HG03558 (cell line): ENCODE data around the gene MAP2K1.
"Not testable (repeated sequence)": the region's sequence is repeated elsewhere in the genome, so short reads cannot be mapped to it uniquely, and the experiment has no call there.

Experiments
- ATAC-seq: cut with Tn5 transposase; IDR thresholded peaks from one replicate; pipeline ENCODE4 v1.9.1; 2021; ENCODE audit warnings: moderate number of reproducible peaks; ENCODE audit not compliant: unreplicated experiment; ENCODE audit errors: extremely low read depth

The MAP2K1 gene

DNA sequence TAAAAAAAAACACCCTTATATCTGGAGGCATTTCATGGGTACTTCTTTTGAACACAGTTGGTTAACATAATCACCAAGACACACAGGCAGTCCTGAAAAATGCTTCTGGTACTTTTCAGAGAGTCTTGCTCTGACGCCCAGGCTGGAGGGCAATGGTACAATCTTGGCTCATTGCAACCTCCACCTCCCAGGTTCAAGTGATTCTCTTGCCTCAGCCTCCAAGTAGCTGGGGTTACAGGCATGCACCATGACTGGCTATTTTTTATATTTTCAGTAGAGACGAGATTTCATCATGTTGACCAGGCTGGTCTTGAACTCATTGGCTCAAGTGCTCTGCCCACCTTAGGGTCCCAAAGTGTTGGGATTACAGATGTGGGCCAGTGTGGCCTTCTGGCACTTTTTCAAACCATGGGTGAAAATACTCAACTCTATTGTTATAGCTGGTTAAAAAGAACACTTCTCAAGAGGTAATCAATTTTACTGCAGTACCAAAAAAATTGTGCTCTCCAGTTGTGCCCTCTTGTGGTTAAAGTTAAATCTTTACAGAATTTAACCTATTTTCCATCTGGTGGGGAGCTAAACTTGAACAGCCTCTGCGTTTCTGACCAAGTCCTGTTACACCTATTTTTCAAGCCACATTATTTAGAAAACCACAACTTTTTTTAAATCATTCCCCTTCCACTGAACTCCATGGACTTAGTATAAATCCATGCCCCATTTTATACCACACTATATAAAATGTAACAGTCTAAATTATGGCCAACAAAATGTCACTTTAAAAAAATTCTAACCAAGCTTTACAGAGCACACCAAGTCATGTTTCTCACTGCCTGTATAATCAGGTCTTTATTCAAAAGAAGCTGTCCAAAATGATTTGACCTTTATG is 112.0 kb downstream of the MAP2K1 start:
- no peak for ATAC-seq

DNA sequence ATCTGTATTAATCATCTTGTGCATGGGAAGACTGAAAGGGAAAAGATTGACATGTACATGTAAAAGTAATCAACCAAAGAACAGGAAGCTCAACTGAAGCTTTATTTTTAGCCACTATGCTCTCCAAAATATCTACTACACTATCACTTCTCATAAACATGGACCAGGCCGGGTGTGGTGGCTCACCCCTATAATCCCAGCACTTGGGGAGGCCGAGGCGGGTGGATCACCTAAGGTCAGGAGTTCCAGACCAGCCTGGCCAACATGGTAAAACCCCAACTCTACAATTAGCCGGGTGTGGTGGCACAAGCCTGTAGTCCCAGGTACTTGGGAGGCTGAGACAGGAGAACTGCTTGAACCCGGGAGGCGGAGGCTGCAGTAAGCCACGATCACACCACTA is 113.6 kb downstream of the MAP2K1 start:
- not testable (repeated sequence) for ATAC-seq

DNA sequence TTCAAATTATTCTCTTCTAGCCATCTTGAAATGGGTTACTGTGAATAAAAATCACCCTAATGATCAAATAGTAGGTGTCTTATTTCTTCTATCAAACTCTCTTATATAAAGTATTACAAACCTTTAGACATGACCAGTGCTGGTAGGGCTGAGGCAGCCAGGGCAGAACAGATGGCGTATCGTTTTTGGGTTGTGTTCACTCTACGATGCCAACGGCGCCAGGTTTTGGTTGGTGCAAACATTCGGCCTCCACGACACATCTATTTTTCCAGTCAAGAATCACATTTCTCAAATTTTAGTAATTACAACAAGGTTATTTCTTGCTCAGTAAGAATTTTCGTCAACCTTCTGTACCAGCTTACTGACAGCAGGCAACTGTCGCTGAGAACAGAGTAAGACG is 115.8 kb downstream of the MAP2K1 start:
- ATAC-seq = no peak

DNA sequence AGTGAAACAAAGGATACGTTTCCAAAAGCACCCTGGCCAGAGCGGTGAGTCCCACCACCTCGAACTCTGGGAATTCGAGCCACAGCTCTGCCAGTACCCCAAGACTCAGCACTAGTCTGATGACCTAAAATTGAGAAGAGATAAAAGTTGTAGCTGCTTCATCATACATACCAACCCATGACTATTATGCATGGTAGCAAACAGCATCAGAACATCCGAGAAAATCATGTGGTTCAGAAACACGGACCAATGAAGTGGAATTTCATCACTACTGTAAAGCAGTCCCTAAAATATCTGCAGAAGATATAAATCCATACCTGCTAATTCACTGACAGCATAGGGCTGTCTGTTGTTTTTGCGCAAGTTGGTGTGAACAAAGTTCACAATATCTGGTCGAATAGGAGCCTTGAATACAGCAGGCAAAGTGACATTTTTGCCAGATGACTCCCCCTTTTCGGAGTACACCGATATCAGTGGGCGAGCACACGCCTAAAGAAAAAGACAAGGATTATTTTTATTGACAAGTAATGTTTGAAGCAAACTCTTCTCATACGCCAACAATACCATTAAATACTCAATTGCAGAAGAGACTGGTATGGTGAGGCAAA is 116.4 kb downstream of the MAP2K1 start:
- ATAC-seq = not testable (repeated sequence)

DNA sequence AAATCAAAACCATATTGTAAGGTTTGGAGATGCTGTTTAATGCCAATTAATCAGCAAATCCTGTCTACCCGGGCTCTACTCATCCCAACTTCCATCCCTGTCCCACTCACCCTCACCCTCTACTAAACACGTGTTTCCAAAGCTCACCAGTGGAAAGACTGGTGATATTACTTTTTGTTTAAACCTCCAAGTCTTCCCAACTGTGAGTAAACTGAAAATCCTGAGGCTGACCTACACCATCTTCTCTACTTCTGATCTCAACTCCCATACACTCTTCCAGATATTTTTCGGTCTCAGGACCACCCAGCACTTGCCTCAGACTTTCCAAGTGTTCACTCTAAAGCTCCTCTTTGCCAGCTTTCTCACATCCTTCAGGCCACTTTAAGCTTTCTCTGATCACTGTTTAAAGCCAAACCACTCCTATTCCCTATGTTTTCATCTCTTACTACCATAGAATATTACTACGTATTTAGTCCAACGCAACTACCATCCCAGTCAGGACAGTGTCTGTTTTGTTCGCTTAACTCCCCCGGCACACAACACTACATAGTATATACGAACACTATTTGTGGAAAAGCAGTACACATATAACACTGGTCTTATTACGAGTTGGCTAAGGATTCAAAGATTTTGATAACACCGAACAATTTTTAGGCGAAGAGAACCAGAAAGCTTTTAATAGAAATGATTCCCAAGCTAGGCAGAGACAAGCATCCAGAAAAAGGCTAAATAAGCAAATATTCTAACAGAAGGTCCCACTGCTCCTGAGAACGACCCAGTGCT is 117.3 kb downstream of the MAP2K1 start:
- ATAC-seq = no peak

DNA sequence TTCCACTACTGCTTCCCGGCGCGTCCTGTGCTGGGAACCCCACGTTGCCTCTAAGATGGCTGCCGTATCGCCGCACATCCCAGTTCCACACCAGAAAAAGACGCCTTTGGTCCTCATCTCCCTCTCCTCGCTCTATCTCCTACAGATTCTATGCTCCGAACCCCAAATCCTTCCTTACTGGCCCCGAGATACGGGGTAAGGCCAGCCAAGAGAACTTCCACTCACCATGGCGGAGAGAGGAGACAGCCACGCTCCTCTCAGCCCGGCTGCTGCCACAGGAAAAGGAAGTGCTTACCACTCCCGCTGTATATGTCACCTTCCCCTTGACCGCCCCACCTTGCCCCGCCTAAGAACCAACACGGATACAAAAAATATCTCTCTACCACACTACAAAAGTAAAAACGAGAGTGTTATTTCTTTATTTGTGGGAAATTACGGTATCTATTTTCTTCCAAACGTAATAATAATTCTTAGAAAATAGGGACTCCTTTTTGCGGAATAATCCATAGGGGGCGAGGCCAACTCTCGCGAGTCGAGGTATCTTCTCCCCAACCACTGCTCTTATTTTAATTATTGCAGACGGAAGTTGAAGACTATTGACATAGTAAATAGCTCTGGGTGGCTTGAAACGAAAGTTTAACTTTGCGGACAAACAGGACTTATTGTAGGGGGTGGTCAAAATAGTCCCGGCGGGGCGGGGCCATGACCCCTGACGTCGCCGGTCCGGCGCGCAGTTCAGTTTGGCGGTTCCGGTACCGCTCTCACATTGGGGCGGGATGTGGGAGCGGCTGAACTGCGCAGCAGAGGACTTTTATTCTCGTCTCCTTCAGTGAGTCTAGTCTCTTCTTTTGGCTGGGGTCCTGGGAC is 118.1 kb downstream of the MAP2K1 start, which contains the start of the genes RPL4 and ZWILCH:
TSS of gene RPL4 (minus strand) at position 293 of the 867 bp plus-strand sequence. CDS start at position 228, 65 bp downstream.
TSS of gene ZWILCH (plus strand) at position 764 of the 867 bp plus-strand sequence. CDS start at position 777, 13 bp downstream.
- ATAC-seq = no peak

DNA sequence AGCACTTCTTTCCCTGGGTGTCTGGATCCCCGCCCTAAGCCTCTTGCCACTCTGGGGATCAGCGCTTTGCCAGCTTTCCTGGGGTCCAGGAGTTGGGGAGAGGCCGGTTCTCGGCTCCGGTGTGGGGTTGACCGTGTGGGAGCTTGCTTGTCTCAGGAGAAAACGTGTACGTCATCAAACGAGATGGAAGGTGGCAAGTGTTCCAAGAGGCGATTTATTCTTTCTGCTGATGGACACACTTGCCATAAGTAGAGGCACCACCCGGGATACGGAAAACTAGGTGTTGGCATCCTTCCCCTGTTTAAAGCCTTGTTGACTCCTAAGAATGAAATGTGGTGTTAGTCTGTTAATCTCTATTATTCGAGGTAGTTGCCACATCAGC is 118.7 kb downstream of the MAP2K1 start:
- no peak for ATAC-seq

DNA sequence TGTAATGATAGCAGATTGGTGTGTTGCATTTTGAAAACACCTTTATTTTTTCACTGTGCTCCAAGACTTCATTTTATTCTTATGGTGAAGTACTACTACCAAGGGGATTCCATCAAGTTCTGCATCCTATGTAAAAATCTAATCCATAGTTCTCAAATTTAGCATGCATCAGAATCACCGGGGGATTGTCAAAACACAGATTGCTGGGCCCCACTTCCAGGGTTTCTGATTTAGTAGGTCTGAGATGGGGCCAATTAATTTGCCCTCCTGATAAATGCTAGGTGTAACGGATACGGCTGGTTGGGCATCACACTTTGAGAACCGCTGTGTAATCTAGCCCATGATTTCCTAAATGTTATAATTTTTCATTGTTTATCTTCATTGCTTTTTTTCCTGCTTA is 119.1 kb downstream of the MAP2K1 start:
- ATAC-seq = no peak

DNA sequence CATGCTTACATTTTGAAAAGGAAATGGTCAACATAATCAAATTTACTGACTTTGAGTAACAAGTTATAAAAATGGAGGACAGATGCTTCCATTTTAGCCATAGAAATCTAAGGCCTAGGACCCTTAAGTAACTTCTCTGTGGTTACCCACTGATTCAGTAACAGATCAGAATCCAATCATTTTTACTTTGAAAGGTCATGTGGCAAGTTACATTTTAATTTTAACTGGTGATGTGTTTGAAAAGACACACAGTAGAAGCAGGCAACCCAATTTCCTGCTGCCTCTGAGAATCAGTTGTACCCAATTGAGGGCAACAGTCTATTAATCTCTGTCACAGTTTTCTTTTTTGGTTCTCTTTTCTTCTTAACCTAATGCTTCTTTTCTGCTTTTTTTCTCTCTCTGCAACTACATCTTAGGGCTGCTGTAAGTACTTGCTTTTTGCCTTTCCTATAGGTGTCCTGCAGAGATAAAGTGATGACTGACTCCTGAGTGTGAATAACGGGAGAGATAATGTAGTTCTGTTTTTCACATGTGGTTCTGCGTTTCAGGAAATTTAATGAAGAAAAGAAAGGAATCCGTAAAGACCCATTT is 121.7 kb downstream of the MAP2K1 start:
- ATAC-seq = no peak

DNA sequence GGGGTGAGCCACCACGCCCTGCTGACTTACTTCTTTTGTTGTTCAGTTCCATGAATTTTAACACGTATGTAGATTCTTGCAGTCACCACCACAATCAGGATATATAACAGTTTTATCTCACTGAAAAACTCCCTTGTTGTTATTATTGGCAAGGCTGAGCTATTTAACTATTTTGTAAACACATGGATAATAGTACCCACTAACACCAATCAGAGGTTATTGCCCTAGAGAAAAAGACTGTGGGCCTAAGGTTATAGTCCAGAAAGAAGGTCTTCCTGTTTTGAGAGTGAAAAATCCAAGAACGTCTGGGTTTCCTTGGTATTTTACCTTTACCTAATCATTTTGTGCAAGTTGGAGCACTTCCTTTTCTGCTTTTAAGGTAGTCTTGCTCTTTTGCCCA is 127.9 kb downstream of the MAP2K1 start:
- no peak for ATAC-seq

DNA sequence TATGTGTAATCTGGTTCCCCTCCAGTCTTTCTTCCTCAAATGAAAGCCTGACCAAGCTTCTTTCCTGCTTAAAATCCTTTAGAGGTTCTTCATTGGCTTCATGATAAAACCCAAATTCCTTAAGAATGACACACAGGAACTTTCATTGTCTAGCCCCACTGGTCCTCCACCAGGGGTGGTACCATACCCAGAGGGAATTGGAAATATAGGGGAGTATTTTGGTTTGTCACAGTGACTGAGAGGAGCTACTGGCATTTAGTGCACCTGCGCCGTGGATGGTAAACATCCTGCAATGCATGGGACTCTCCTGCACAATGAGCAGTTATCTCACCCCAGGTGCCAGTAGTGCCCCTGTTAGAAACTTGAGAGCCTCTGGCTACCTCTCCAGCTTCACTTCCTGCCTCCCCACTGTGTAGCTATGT is 129.2 kb downstream of the MAP2K1 start:
- ATAC-seq = no peak

DNA sequence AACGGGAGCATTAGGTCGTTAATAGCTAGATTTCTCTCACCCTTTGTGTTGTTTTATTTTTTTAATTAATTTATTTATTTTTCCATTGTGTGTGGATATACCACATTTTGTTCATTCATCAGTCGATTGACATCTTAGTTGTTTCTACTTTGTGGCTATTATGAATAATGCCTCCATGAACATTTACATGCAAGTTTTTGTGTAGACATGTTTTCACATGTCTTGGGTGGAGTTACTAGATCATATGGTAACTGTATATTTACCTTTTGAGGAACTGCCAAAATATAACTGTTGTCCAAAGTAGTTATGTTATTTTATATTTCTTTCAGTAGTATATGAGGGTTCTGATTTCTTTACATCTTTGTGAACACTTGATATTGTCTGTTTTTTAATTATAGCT is 137.2 kb downstream of the MAP2K1 start:
- no peak for ATAC-seq

DNA sequence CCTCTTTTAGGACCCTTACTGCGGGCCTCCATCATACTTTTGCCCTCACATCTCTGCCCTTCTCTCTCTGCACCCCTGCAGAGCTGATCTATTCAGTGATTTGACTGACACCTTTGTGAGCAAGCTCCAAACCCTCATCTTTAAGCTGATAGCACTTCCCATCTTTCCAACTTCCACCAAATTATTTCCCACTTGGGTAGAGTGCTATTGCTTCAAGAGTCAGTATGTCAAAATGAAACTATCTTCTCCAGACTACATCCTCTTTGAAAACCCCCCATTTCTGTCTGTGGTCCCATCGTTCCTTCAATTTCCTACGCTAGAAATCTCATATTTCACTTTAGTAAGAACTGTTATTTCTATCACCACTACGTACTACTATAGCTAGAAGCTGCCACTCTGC is 138.1 kb downstream of the MAP2K1 start:
- no peak for ATAC-seq

DNA sequence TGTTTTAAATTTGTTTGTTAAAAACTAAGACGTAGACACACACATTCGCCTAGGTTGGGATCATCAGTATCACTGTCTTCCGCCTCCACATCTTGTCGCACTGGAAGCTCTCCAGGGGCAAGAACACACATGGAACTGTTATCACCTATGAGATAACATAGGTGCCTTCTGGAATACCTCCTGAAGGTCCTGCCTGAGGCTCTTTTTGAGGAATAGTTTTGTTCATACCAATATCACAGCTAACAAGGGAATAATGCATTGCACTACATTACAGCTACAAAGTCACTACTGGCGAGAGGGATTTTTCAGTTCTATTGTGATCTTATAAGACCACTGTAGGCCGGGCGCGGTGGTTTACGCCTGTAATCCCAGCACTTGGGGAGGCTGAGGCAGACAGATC is 148.3 kb downstream of the MAP2K1 start:
- no peak for ATAC-seq
